HG03095 (cell line): ENCODE data around the gene ZNF618.

Source experiments
- ATAC-seq: cut with Tn5 transposase; IDR thresholded peaks from one replicate; pipeline ENCODE4 v1.9.1; 2021; ENCODE audit warnings: moderate library complexity; ENCODE audit not compliant: unreplicated experiment

Gene ZNF618

GRCh38 chr9:113876151-113876992 lies at the start of gene ZNF618:
TSS of gene ZNF618 (plus strand) at chr9:113876309. CDS start at chr9:113876381, 72 bp downstream.
- no peak for ATAC-seq

GRCh38 chr9:113828221-113828620 lies 47.9 kb upstream of the ZNF618 start:
- no peak for ATAC-seq

GRCh38 chr9:113837334-113837733 lies 38.8 kb upstream of the ZNF618 start:
- no peak for ATAC-seq

GRCh38 chr9:113842086-113842485 lies 34.0 kb upstream of the ZNF618 start:
- ATAC-seq: no peak

- no peak for ATAC-seq
Measured at GRCh38 chr9:113844466-113844865, 31.6 kb upstream of the ZNF618 start.

- ATAC-seq: no peak
Measured at GRCh38 chr9:113851359-113851758, 24.8 kb upstream of the ZNF618 start.

GRCh38 chr9:113851873-113852272 lies 24.2 kb upstream of the ZNF618 start:
- no peak for ATAC-seq

- ATAC-seq: no peak
Measured at GRCh38 chr9:113853333-113853732, 22.8 kb upstream of the ZNF618 start.

GRCh38 chr9:113854310-113854709 lies 21.8 kb upstream of the ZNF618 start:
- no peak for ATAC-seq

- no peak for ATAC-seq
Measured at GRCh38 chr9:113857875-113858274, 18.2 kb upstream of the ZNF618 start.

- ATAC-seq: no peak
Measured at GRCh38 chr9:113858282-113858681, 17.8 kb upstream of the ZNF618 start.

- no peak for ATAC-seq
Measured at GRCh38 chr9:113863345-113863744, 12.8 kb upstream of the ZNF618 start.

GRCh38 chr9:113868501-113868900 lies 7.6 kb upstream of the ZNF618 start:
- ATAC-seq: no peak

- ATAC-seq: no peak
Measured at GRCh38 chr9:113872485-113873143, 3.5 kb upstream of the ZNF618 start.

- ATAC-seq: no peak
Measured at GRCh38 chr9:113873446-113873845, 2.7 kb upstream of the ZNF618 start.

- ATAC-seq: no peak
Measured at GRCh38 chr9:113873926-113874325, 2.2 kb upstream of the ZNF618 start.

GRCh38 chr9:113875459-113876150 lies 504 bp upstream of the ZNF618 start:
- ATAC-seq: no peak

GRCh38 chr9:113876993-113877368 lies 872 bp downstream of the ZNF618 start:
- ATAC-seq: no peak

GRCh38 chr9:113879318-113879717 lies 3.2 kb downstream of the ZNF618 start:
- no peak for ATAC-seq

- ATAC-seq: no peak
Measured at GRCh38 chr9:113879911-113880310, 3.8 kb downstream of the ZNF618 start.

- no peak for ATAC-seq
Measured at GRCh38 chr9:113882181-113882580, 6.1 kb downstream of the ZNF618 start.
